Measurements from ENCODE around the gene BATF2. TPM values are rescaled to one million over a fixed set of nuclear protein-coding genes. Genes with fewer than 3 reads are reported as not detected.
"Not testable (repeated sequence)": the region's sequence is repeated elsewhere in the genome, so short reads cannot be mapped to it uniquely, and the experiment has no call there.

The BATF2 gene
- total and polyA plus RNA-seq, 3 experiments from 2014 or later: 0.11 TPM; not detected in 2

DNA sequence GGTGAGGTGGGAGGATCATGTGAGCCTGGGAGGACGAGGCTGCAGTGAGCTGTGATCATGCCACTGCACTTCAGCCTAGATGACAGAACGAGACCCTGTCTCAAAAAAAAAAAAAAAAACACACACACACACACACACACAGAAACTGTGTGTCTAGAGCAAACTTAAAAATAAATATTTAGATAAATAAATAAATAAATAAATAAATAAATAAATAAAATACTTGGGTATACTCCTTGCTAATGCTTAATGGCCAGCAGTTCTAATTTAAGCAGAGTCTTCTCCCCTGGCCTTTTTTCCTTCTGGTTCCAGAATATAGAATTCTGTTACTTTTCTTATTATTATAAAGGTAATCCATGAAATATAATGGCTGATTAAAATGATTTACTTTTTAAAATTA, 12.1 kb upstream of the BATF2 start:
- no peak overlapping the region for H3K4me3 Mint-ChIP-seq
- DNase-seq: no peak
- Histone ChIP-seq H3K36me3 (ENCODE audit: insufficient read depth, low read length) (no peaks in the 10 kb centered on the region), H3K4me1 (ENCODE audit: insufficient read depth, low read length) (peaks cover 6% of the 10 kb centered on the region), H3K4me3 (ENCODE audit: low read length) (no peak overlapping the region), H3K27ac (ENCODE audit: low read depth, low read length) (no peak overlapping the region), H3K27me3 (ENCODE audit: insufficient read depth, low read length, poor library complexity, severe bottlenecking) (no peaks in the 10 kb centered on the region), H3K9me3 (ENCODE audit: low read length) (no peaks in the 10 kb centered on the region)
- ChIA-PET POLR2A (no interaction called here), CTCF (no interaction called here)
- H3K4me1 Mint-ChIP-seq: peaks cover 6 to 10% (median 8%) of the 10 kb centered on the region in 3 donors
- peaks cover 0 to 3% (median 0%) of the 10 kb centered on the region in 3 donors for H3K36me3 Mint-ChIP-seq
- H3K27me3 Mint-ChIP-seq: peaks cover 0 to 2% of the 10 kb centered on the region in 2 donors
- H3K9me3 Mint-ChIP-seq: no peaks in the 10 kb centered on the region
- H3K27ac Mint-ChIP-seq: no peak overlapping the region

DNA sequence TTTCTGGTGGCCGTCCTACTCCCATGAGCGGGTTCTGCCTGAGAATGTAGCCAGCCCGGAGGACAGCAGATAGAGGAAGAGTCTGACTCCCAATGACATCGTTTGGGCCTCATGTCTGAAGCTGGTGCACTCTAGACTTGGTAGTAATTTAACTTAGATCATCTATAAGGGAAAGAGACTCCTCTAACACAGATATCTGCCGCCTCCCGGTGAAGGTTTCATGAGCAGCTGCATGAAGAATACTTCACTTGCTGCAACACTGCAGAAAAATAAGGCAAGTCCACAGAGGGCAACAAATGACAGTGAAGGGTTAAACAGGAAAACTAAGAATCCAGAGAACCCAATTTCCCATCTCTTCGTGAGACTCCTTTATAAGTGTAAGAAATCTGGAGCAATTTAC, 11.2 kb upstream of the BATF2 start:
- Histone ChIP-seq H3K36me3 (ENCODE audit: insufficient read depth, low read length) (no peaks in the 10 kb centered on the region), H3K27me3 (ENCODE audit: insufficient read depth, low read length, poor library complexity, severe bottlenecking) (no peaks in the 10 kb centered on the region), H3K27ac (ENCODE audit: low read depth, low read length) (no peak overlapping the region), H3K4me1 (ENCODE audit: insufficient read depth, low read length) (peaks cover 1% of the 10 kb centered on the region), H3K9me3 (ENCODE audit: low read length) (no peaks in the 10 kb centered on the region), H3K4me3 (ENCODE audit: low read length) (no peak overlapping the region)
- Mint-ChIP-seq H3K36me3 (no peaks in the 10 kb centered on the region), H3K4me3 (no peak overlapping the region), H3K27me3 (peaks cover 0 to 3% of the 10 kb centered on the region in 2 donors), H3K27ac (no peak overlapping the region), H3K4me1 (peaks cover 0 to 2% (median 2%) of the 10 kb centered on the region in 3 donors), H3K9me3 (no peaks in the 10 kb centered on the region)
- no peak for DNase-seq
- ChIA-PET POLR2A (no interaction called here), CTCF (no interaction called here)

DNA sequence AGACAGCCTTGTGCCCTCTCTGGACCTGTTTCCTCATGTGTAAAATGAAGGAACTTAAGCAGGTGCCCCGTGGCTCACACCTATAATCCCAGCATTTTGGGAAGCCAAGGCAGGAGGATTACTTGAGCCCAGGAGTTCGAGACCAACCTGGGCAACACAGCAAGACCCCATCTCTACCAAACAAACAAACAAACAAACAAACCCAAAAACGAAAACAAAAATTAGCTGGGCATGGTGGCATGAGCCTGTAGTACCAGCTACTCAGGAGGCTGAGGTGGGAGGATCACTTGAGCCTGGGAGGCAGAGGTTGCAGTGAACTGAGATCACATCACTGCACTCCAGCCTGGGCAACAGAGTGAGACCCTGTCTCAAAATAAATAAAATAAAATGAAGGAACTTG, 7.2 kb upstream of the BATF2 start:
- CTCF ChIA-PET: interaction anchor here (1.2 to 3.2 kb wide), 2 partner anchors 10 to 106 kb away, joined by 4 to 10 read pairs; partner anchors contain the start of gene ARL2
- H3K27me3 Mint-ChIP-seq; H3K27me3 ChIP-seq (ENCODE audit: insufficient read depth, low read length, poor library complexity, severe bottlenecking); DNase-seq; POLR2A ChIA-PET; H3K9me3 ChIP-seq (ENCODE audit: low read length); H3K27ac ChIP-seq (ENCODE audit: low read depth, low read length); H3K4me1 Mint-ChIP-seq; H3K4me3 Mint-ChIP-seq; H3K27ac Mint-ChIP-seq; H3K4me3 ChIP-seq (ENCODE audit: low read length); H3K36me3 ChIP-seq (ENCODE audit: insufficient read depth, low read length); H3K4me1 ChIP-seq (ENCODE audit: insufficient read depth, low read length); H3K9me3 Mint-ChIP-seq; H3K36me3 Mint-ChIP-seq: not testable (repeated sequence)

DNA sequence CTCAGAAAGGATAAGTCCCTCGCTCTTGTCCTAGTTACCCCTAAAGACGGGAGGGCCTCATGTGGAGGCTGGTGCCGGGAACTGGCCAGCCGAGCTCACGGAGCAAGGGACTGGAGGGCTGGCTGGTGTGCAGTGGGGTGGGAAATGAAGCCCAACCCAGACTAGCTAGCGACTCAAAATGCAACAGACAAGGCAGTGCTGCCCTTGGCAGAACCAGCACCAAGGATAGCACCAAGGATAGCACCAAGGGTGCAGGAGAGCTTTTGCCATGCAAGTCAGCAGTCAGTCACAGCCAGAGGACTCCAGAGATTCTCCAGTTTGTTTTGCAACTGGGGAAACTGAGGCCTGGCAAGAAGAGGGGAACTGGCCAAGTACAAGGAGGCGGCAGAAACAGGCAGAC, 6.5 kb upstream of the BATF2 start:
- H3K27ac ChIP-seq (ENCODE audit: low read depth, low read length): no peak overlapping the region
- ChIA-PET POLR2A (no interaction called here), CTCF (interaction anchor here (1.2 to 3.2 kb wide), 3 partner anchors 11 to 155 kb away, joined by 3 to 10 read pairs (median 4); partner anchors contain the start of gene ARL2)
- Mint-ChIP-seq H3K36me3 (no peaks in the 10 kb centered on the region), H3K9me3 (no peaks in the 10 kb centered on the region), H3K4me1 (peaks cover 3 to 6% (median 4%) of the 10 kb centered on the region in 3 donors), H3K27ac (no peak overlapping the region), H3K27me3 (peaks cover 0 to 4% of the 10 kb centered on the region in 2 donors), H3K4me3 (no peak overlapping the region)
- no peaks in the 10 kb centered on the region for H3K9me3 ChIP-seq (ENCODE audit: low read length)
- no peaks in the 10 kb centered on the region for H3K36me3 ChIP-seq (ENCODE audit: insufficient read depth, low read length)
- no peaks in the 10 kb centered on the region for H3K27me3 ChIP-seq (ENCODE audit: insufficient read depth, low read length, poor library complexity, severe bottlenecking)
- no peak overlapping the region for H3K4me3 ChIP-seq (ENCODE audit: low read length)
- peaks cover 9% of the 10 kb centered on the region for H3K4me1 ChIP-seq (ENCODE audit: insufficient read depth, low read length)
- no peak for DNase-seq

DNA sequence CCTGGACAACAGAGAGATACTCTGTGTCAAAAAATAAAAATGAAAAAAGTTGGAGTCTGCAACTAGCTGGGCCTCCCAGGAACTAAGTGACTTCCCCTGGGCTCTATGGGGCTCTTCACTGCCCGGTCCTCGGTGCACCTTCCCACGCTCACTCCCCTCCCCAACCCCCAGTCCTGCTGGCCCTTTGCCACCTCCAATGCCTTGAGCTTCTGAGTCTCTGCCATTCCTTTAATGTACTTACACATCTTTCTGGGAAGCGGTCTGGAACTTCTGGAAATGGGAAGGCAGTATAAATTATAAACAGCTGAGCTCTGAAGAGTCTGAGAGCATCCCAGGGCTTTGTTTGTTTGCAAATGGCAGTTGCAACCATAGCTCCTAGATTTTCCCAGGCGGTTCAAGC, 5.9 kb upstream of the BATF2 start:
- CTCF ChIA-PET: interaction anchor here (1.2 to 3.2 kb wide), 2 partner anchors 12 to 155 kb away, joined by 3 to 10 read pairs; partner anchors contain the start of gene ARL2
- no peaks in the 10 kb centered on the region for H3K9me3 Mint-ChIP-seq
- H3K36me3 ChIP-seq (ENCODE audit: insufficient read depth, low read length): no peaks in the 10 kb centered on the region

DNA sequence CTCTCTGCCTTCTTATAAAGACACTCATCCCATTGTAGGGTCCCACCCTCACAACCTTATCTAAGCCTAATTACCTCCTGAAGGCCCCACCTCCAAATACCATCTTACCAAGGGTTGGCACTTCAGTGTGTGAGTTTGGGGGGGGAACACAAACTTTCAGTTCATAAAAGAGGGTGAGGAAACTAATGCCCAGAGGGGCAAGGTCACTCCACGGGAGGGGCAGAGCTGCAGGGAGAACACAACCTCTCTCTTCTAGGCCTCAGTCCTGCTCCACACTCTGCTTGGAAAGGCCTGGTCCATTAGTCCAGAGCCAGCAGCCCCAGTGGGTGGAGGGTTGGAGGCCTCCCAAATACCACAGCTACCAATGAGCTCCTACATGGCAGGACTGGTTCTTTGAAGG, 2.7 kb upstream of the BATF2 start:
- Mint-ChIP-seq H3K27me3 (peaks cover 0 to 3% of the 10 kb centered on the region in 2 donors), H3K4me3 (no peak overlapping the region), H3K27ac (no peak overlapping the region), H3K9me3 (no peaks in the 10 kb centered on the region), H3K4me1 (peaks cover 5 to 12% (median 6%) of the 10 kb centered on the region in 3 donors), H3K36me3 (no peaks in the 10 kb centered on the region)
- POLR2A ChIA-PET: no interaction called here
- H3K27me3 ChIP-seq (ENCODE audit: insufficient read depth, low read length, poor library complexity, severe bottlenecking): no peaks in the 10 kb centered on the region
- H3K36me3 ChIP-seq (ENCODE audit: insufficient read depth, low read length): no peaks in the 10 kb centered on the region
- no peak for DNase-seq
- H3K4me1 ChIP-seq (ENCODE audit: insufficient read depth, low read length): peaks cover 9% of the 10 kb centered on the region
- no peak overlapping the region for H3K27ac ChIP-seq (ENCODE audit: low read depth, low read length)
- no peaks in the 10 kb centered on the region for H3K9me3 ChIP-seq (ENCODE audit: low read length)
- CTCF ChIA-PET: no interaction called here
- H3K4me3 ChIP-seq (ENCODE audit: low read length): no peak overlapping the region

More for the DNA sequence above, 5.9 kb upstream of the BATF2 start:
- Mint-ChIP-seq H3K4me1 (peaks cover 5 to 9% (median 6%) of the 10 kb centered on the region in 3 donors), H3K36me3 (no peaks in the 10 kb centered on the region), H3K27ac (no peak overlapping the region), H3K4me3 (no peak overlapping the region), H3K27me3 (peaks cover 0 to 4% of the 10 kb centered on the region in 2 donors)
- Histone ChIP-seq H3K27me3 (ENCODE audit: insufficient read depth, low read length, poor library complexity, severe bottlenecking) (no peaks in the 10 kb centered on the region), H3K9me3 (ENCODE audit: low read length) (no peaks in the 10 kb centered on the region), H3K4me3 (ENCODE audit: low read length) (no peak overlapping the region), H3K4me1 (ENCODE audit: insufficient read depth, low read length) (peaks cover 9% of the 10 kb centered on the region), H3K27ac (ENCODE audit: low read depth, low read length) (no peak overlapping the region)
- DNase-seq: no peak
- POLR2A ChIA-PET: no interaction called here

DNA sequence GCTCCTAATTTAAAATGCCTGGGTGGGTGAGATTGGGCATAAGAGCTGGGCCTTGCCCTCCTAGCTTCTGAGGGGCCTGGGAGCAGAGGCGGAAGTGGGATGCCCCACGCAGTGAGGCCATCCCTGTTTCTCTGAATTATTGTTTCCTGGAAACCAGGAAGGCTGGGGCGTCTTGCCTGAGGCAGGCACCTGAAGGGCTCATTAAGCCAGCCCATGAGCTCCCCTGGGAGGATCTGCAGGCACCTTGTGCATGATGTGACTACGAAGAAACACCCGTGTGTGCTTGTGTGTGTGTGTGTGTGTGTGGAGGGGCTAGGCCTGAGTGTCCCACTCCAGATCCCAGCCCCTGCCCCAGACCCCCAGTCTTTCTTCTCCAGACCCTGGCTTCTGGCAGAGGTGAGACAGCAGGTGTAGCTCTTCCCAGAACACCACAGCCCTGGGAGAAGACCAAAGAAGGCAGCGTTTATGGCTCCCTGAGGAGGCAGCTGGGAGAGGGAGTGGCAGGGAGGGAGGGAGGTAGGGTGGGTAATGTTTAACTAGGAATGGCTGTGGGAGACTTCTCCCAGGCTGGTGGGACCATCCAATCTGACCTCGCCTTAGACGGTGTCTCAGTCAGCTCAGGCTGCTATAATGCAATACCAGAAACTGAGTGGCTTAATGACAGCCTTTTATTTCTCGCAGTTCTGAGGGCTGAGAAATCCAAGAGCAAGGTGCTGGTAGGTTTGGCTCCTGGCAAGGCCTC, 2.1 kb upstream of the BATF2 start:
- DNase-seq: no peak
- Mint-ChIP-seq H3K36me3 (no peaks in the 10 kb centered on the region), H3K4me1 (peaks cover 5 to 12% (median 6%) of the 10 kb centered on the region in 3 donors), H3K27me3 (peaks cover 0 to 4% of the 10 kb centered on the region in 2 donors), H3K27ac (peak overlapping the region in 1 of 8 donors; percentile 64), H3K9me3 (no peaks in the 10 kb centered on the region), H3K4me3 (no peak overlapping the region)
- H3K9me3 ChIP-seq (ENCODE audit: low read length): no peaks in the 10 kb centered on the region
- ChIA-PET POLR2A (no interaction called here), CTCF (no interaction called here)
- no peak overlapping the region for H3K4me3 ChIP-seq (ENCODE audit: low read length)
- H3K27ac ChIP-seq (ENCODE audit: low read depth, low read length): no peak overlapping the region
- no peaks in the 10 kb centered on the region for H3K36me3 ChIP-seq (ENCODE audit: insufficient read depth, low read length)
- no peaks in the 10 kb centered on the region for H3K27me3 ChIP-seq (ENCODE audit: insufficient read depth, low read length, poor library complexity, severe bottlenecking)
- peaks cover 9% of the 10 kb centered on the region for H3K4me1 ChIP-seq (ENCODE audit: insufficient read depth, low read length)

DNA sequence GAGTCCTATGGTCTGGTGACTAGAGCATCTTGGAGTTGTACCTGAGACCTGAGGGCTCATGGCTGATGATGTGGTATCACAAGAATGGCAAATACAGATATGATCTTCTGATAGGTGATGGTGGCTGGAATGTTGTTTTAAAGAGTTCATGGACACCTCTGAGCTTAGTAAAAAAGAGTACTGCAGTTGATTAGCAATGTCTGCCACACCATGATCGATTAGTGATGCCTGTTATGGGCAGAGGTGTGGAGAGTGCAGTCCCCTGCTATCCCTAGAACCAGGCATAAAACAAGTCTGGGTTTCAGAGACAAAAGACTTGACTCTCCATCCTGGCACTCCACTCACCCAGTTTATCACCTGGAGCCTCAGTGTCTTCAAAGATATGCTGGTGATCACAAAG, 1.4 kb upstream of the BATF2 start:
- Mint-ChIP-seq H3K36me3 (no peaks in the 10 kb centered on the region), H3K27me3 (peaks cover 0 to 3% of the 10 kb centered on the region in 2 donors), H3K9me3 (no peaks in the 10 kb centered on the region), H3K27ac (peak overlapping the region in 2 of 8 donors; percentile 9 to 43), H3K4me1 (peaks cover 5 to 12% (median 6%) of the 10 kb centered on the region in 3 donors), H3K4me3 (no peak overlapping the region)
- peaks cover 9% of the 10 kb centered on the region for H3K4me1 ChIP-seq (ENCODE audit: insufficient read depth, low read length)
- no peaks in the 10 kb centered on the region for H3K36me3 ChIP-seq (ENCODE audit: insufficient read depth, low read length)
- ChIA-PET CTCF (interaction anchor here (1.3 to 1.7 kb wide), 2 partner anchors 15 to 16 kb away, joined by 3 to 5 read pairs; no protein-coding TSS in a partner anchor), POLR2A (interaction anchor here (0.6 kb wide), 2 partner anchors 16 to 839 kb away, joined by 3 to 4 read pairs; partner anchors contain the start of gene ARL2)
- H3K27ac ChIP-seq (ENCODE audit: low read depth, low read length): no peak overlapping the region
- no peak overlapping the region for H3K4me3 ChIP-seq (ENCODE audit: low read length)
- no peak for DNase-seq
- H3K9me3 ChIP-seq (ENCODE audit: low read length): no peaks in the 10 kb centered on the region
- H3K27me3 ChIP-seq (ENCODE audit: insufficient read depth, low read length, poor library complexity, severe bottlenecking): no peaks in the 10 kb centered on the region

Measured in CD8-positive, alpha-beta memory T cell (primary cell).